Fibroblast of the aortic adventitia (primary cell): ENCODE data around the gene ENTPD8. TPM values are rescaled to one million over a fixed set of nuclear protein-coding genes. Genes with fewer than 3 reads are reported as not detected.

Experiments
- DNase-seq: peaks from one replicate; pipeline ENCODE4 v3.0.0-alpha.2; 2010; ENCODE audit warnings: low read depth
- H3K4me3 ChIP-seq: 2 replicates; pipeline ENCODE4 v1.5.1; 2011; ENCODE audit warnings: low read depth, mild to moderate bottlenecking, control low read depth, low read length, moderate library complexity
- total RNA-seq: library from RNA; depleted of rRNA; stranded (reverse); fragments of >200 nt; gene quantifications from 2 replicates; pipeline ENCODE4 v1.2.3, GENCODE V29; 2012; ENCODE audit warnings: low replicate concordance
- TF ChIP-seq, protein P1 (sequence below): IDR thresholded peaks from 2 replicates; pipeline ENCODE4 v1.5.1; 2011; ENCODE audit warnings: mild to moderate bottlenecking, low read length, control low read depth, inconsistent platforms; ENCODE audit not compliant: insufficient read depth

ENTPD8 gene, protein sequence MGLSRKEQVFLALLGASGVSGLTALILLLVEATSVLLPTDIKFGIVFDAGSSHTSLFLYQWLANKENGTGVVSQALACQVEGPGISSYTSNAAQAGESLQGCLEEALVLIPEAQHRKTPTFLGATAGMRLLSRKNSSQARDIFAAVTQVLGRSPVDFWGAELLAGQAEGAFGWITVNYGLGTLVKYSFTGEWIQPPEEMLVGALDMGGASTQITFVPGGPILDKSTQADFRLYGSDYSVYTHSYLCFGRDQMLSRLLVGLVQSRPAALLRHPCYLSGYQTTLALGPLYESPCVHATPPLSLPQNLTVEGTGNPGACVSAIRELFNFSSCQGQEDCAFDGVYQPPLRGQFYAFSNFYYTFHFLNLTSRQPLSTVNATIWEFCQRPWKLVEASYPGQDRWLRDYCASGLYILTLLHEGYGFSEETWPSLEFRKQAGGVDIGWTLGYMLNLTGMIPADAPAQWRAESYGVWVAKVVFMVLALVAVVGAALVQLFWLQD
- not detected in 2 replicates for total RNA-seq

DNA sequence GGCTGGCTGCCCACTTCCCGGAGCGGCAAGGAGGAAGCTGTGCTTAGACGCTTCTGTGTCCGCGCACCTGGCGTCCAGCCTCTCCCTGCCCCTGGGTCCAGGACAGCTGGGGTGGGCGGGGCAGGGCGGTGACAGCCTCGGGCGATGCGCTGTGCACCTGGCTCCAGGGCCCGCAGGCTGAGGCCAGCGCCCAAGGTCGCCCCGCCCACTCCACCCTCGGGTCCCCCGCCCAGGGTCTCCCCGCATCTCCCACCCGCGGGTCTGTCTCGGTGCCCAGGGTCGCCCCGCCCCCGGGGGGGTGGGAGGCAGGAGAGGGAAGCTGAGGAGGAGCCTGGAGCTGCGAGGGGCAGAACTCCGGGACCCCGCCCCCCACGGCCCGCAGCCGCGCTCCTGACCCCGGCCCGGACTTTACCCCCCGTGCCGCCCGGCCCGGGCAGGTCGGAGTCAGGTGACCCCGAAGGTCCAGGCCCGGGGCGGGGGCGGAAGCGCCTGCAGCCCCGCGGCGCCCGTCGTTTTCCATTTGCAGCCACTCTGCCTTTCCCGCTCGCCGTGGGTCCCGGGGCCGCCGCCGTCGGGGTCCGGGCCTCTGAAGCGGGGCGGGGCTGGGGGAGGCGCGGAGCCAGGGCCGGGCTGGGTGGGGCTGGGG, at the start of gene ENTPD8:
ENTPD8 (minus strand) TSS at position 69 of the 646 bp plus-strand sequence. CDS start 3,072 bp downstream, outside the sequence.
- peak within 1 kb of the TSS; percentile 17 for H3K4me3 ChIP-seq
- no peak for DNase-seq
- TF ChIP-seq, protein P1, sequence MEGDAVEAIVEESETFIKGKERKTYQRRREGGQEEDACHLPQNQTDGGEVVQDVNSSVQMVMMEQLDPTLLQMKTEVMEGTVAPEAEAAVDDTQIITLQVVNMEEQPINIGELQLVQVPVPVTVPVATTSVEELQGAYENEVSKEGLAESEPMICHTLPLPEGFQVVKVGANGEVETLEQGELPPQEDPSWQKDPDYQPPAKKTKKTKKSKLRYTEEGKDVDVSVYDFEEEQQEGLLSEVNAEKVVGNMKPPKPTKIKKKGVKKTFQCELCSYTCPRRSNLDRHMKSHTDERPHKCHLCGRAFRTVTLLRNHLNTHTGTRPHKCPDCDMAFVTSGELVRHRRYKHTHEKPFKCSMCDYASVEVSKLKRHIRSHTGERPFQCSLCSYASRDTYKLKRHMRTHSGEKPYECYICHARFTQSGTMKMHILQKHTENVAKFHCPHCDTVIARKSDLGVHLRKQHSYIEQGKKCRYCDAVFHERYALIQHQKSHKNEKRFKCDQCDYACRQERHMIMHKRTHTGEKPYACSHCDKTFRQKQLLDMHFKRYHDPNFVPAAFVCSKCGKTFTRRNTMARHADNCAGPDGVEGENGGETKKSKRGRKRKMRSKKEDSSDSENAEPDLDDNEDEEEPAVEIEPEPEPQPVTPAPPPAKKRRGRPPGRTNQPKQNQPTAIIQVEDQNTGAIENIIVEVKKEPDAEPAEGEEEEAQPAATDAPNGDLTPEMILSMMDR = no peak

DNA sequence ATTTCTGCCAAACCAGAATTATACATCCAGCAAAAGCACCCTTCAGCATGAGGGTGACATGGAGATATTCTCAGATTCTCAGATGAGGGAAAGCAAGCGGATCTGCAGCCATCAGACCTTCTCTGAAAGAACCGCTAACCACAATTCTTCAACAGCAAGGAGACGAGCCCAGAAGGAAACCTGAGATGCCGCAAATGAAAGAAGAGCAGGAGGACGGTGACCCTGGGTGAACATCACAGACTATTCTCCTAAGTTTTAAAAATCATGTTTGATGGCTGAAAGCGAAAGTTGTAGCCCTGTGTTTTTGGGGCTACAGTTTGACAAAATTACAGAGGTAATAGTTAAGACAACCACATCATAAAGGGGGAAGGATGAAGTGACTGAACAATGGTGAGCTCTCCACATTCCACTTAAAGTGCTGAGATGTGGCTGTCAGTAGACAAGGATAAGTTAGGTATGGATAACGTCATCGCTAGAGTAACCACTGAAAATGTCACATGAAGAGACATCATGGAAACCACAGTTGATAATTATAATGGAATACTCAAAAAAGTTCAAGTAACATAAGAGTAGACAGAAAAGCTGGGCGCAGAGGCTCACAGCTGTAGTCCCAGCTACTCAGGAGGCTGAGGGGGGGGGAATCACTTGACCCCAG, 49.5 kb upstream of the ENTPD8 start:
- TF ChIP-seq, protein P1 = no peak
- DNase-seq = no peak
- H3K4me3 ChIP-seq = no peak overlapping the region

DNA sequence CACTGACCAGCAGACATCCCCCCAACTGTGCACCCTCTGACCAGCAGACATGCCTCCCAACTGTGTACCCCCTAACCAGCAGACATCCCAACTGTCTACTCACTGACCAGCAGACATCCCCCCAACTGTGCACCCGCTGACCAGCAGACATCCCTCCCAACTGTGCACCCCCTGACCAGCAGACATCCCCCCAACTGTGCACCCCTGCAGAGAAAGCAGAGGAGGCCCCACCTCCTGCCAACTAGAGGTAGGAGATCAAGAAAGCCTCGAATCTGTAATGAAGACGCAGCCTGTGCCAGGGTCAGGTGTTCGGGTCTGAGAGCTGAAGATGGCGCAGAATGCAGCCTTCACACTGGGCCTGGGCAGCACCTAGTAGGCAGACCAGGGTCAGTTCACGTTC, 47.7 kb upstream of the ENTPD8 start:
- TF ChIP-seq, protein P1 = no peak
- H3K4me3 ChIP-seq = no peak overlapping the region
- DNase-seq = no peak

DNA sequence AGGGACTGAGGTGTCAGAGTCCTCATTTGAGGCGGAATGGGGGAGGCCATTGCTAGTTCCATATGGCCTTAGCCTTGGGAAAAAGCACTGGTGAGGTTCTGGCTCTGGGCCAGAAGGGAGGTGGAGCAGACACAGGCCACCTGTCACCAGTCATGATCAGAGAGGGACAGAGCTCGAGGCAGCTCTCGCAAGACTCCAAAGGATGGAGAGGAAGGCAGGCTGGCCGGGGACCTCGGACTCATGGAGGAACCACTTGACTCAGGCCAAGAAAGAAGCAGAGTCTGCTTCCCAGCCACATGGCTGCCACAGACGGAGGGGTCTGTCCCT, 47.1 kb upstream of the ENTPD8 start:
- no peak for DNase-seq
- no peak overlapping the region for H3K4me3 ChIP-seq
- TF ChIP-seq, protein P1 = no peak

DNA sequence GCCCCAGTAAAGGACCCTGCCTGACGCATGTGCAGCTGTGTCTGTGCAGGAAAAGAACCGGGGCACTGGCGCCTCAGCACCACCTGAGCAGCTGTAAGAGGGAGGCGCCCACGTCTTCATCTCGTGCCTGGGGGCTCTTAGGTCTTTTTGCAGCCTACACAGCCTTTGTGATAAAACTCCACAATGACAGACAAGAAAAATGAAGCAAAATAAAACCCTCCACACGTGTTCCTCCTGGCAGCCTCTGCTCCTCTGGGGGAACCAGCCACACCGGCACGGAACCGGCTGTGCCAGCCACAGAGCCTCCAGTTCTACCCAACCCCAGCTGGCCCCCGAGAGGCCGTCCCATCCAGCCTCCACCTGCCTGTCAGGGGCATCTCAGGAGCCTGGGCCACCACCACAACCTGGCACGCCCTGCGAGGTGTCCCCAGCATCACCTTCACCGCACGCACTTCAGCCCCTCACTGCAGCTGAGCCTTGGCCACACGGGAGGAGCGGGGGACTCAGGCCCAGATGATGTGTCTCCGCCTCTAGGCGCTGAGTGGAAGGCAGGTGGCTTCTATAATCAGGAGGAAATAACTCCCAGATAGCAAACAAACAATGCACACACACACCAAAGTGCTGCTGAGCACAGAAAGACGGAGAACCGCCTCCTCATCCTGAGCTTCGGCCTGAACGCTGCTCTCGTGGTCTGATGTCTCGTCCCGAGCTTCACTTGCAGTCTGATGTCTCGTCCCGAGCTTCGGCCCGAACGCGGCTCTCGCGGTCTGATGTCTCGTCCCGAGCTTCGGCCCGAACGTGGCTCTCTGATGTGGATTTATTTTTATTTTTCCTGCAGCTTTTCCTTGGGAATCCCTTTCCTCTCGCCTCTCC, 46.5 kb upstream of the ENTPD8 start:
- TF ChIP-seq, protein P1 = no peak
- DNase-seq = no peak
- H3K4me3 ChIP-seq = no peak overlapping the region
